GM04503 (cell line): Measurements from ENCODE around the gene DNASE1L3.

Experiments used
- DNase-seq: peaks from one replicate; pipeline ENCODE4 v3.0.0-alpha.2; 2012; ENCODE audit warnings: low read depth

Gene DNASE1L3

GRCh38 chr3:58157700-58158099, 53.1 kb downstream of the DNASE1L3 start:
- no peak for DNase-seq

- DNase-seq: no peak
These were observed 54.9 kb downstream of the DNASE1L3 start for GRCh38 chr3:58155838-58156237.

GRCh38 chr3:58154626-58155449, 55.9 kb downstream of the DNASE1L3 start:
- DNase-seq: no peak

GRCh38 chr3:58153371-58153770, 57.4 kb downstream of the DNASE1L3 start:
- no peak for DNase-seq

GRCh38 chr3:58152225-58153015, 58.4 kb downstream of the DNASE1L3 start:
- DNase-seq: no peak

- no peak for DNase-seq
These were observed 59.1 kb downstream of the DNASE1L3 start for GRCh38 chr3:58151637-58152036.

- peak; percentile 27 for DNase-seq
These were observed 60.0 kb downstream of the DNASE1L3 start for GRCh38 chr3:58150810-58151199.

GRCh38 chr3:58150130-58150809, 60.5 kb downstream of the DNASE1L3 start:
- no peak for DNase-seq

- no peak for DNase-seq
These were observed 62.7 kb downstream of the DNASE1L3 start for GRCh38 chr3:58148049-58148448.

- DNase-seq: no peak
These were observed 66.1 kb downstream of the DNASE1L3 start for GRCh38 chr3:58144478-58145325.

GRCh38 chr3:58143417-58144055, 67.2 kb downstream of the DNASE1L3 start:
- no peak for DNase-seq
